Ovary (tissue), 3 donors: ENCODE data around the gene MVD.

Source experiments
- EP300 ChIP-seq: sonication (generic); formaldehyde crosslinking; IDR thresholded peaks from one replicate; pipeline ENCODE4 v1.6.1; 2017; ENCODE audit warnings: antibody characterized with exemption
- TF ChIP-seq, protein P1 (sequence below), 3 donors: fragments of 450-650 bp in 2 of 3; fragments of 200-600 bp in 1 of 3; IDR thresholded peaks; one replicate each; pipeline versions ENCODE4 v1.5.1 to v1.8.0; 2016 to 2022; ENCODE audit warnings: antibody characterized with exemption in 3 of 3, mild to moderate bottlenecking in 1 of 3
- donor health status: DM: no; HTN: no; CAD: no.

- TF ChIP-seq, protein P1, sequence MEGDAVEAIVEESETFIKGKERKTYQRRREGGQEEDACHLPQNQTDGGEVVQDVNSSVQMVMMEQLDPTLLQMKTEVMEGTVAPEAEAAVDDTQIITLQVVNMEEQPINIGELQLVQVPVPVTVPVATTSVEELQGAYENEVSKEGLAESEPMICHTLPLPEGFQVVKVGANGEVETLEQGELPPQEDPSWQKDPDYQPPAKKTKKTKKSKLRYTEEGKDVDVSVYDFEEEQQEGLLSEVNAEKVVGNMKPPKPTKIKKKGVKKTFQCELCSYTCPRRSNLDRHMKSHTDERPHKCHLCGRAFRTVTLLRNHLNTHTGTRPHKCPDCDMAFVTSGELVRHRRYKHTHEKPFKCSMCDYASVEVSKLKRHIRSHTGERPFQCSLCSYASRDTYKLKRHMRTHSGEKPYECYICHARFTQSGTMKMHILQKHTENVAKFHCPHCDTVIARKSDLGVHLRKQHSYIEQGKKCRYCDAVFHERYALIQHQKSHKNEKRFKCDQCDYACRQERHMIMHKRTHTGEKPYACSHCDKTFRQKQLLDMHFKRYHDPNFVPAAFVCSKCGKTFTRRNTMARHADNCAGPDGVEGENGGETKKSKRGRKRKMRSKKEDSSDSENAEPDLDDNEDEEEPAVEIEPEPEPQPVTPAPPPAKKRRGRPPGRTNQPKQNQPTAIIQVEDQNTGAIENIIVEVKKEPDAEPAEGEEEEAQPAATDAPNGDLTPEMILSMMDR (IDR thresholded peaks at IDR 0.05), result no peak
- no peak for TF ChIP-seq EP300
These were observed 44.5 kb downstream of the MVD start for GRCh38 chr16:88618182-88618955.
